Dedifferentiated amniotic fluid mesenchymal stem cell (primary cell): ENCODE results near the gene CLIC1.

ENCODE experiments used
- DNase-seq: peaks from one replicate; pipeline ENCODE4 v3.0.0-alpha.2; 2016; ENCODE audit errors: extremely low spot score

The CLIC1 gene

GRCh38 chr6:31736021-31736767 is at the start of gene CLIC1:
Gene CLIC1 (minus strand): TSS chr6:31736530. CDS start chr6:31736300, 230 bp downstream.
- DNase-seq, result peak; percentile 66

DNA sequence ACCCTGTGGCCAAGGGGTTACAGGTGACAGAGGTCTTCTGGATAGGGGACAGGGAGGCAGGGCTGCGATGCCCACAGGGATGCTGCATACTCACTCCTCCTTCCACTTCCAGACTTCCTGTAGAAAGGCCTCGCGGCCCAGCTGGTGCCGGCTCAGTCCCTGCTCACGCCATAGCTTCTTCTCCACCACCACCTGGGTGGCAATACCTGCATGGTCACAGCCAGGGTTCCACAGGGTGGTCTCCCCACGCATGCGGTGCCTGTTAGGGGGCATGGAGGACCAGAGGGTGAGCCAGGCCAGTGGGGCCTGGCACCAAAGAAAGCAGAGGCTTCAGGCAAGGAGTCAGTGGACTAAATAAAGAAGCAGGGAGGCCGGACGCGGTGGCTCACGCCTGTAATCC is 49.1 kb upstream of the CLIC1 start:
- DNase-seq, result no peak

- no peak for DNase-seq
These were observed 48.0 kb upstream of the CLIC1 start for GRCh38 chr6:31784098-31784925.

DNA sequence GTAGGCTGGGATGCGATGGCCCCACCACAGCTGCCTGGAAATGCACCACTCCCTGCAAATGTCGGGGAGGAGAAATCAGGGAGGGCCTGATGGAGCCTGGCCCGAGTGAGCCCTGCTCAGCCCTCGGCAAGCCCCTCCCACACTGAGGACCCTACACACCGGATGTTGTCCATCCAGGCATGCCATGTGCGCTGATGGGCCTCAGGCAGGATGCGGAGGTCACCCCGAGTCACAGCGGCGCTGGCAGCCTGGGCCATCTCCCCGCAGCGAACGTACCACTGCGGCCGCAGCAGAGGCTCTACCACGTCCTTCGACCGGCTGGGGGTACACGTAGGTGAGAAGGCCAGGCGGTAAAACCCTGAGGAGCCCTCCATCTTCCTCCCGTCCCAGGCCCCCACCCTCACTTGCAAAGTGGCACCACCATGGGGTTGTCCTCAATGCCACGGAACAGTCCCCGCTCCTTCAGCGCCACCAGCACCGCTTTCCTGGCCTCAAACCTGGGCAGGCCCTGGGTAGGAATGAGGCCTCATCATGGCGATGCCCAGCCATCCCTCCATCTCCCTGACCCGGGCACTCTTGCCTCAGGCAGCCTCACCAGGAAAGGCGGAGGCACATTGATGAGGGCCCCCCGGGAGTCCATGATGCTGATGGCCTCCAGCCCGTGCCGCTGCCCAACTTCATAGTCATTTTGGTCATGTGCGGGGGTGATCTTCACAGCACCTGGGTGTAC is 46.0 kb upstream of the CLIC1 start:
- DNase-seq, result no peak

DNA sequence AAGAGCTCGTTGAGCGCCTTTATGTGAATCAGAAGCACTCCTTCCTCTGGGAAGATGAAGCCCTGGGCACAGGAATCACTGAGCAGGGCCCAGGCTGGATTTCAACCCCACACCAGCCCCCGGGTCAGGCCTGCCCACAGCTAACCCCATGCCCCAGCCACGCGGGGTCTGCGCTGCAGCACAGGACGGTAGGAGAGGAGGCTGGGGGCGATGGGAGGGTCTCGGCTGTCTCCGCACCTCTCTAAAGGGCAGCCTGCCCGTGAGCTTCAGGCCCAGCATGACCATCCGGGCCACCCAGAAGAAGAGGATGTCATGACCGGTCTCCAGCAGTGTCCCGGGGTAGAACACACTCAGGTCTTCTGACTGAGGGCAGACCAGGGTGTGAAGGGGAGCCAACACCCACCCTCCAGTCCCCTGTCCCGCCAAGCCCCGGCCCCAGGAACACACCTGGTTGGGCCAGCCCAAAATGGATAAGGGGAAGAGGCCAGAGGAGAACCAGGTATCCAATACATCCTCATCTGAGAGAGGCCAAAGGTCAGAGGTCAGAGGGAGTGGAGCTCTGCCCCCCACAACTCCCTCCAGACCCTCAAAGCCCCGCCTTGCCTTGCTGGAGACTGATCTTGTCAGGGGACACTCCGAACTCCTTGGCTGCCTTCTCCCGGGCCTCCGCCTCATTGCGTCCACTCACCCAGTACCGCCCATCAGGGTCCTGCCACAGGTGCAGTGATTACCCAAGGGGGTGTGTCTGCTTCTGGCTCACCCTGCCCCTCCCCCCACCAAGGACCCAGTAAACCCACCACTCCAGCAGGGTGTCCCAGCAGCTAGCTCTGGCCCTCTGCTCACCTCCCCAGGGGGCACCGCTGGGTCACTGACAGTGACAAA is 45.2 kb upstream of the CLIC1 start:
- DNase-seq, result no peak

- DNase-seq, result no peak
These were observed 44.3 kb upstream of the CLIC1 start for GRCh38 chr6:31780507-31781243.

DNA sequence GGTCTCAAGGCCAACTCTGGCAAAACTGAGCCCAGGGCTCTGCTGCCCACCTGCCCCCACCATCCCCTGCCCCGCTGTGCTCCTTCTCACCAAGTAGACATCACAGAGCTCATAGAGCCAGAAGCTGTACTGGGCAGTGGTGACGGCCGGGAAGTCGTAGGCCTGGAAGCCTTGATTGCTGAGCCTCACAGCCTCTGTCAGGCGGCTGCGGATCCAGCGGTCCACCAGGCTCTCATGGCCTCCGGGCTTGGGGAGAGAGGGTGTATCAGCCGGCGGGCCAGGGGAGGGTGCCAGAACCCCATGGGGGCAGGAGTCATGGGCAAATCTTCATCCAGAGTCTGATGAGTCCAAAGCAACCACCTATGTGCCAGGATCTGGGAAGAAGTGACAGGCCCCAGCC is 43.6 kb upstream of the CLIC1 start:
- DNase-seq, result no peak

DNA sequence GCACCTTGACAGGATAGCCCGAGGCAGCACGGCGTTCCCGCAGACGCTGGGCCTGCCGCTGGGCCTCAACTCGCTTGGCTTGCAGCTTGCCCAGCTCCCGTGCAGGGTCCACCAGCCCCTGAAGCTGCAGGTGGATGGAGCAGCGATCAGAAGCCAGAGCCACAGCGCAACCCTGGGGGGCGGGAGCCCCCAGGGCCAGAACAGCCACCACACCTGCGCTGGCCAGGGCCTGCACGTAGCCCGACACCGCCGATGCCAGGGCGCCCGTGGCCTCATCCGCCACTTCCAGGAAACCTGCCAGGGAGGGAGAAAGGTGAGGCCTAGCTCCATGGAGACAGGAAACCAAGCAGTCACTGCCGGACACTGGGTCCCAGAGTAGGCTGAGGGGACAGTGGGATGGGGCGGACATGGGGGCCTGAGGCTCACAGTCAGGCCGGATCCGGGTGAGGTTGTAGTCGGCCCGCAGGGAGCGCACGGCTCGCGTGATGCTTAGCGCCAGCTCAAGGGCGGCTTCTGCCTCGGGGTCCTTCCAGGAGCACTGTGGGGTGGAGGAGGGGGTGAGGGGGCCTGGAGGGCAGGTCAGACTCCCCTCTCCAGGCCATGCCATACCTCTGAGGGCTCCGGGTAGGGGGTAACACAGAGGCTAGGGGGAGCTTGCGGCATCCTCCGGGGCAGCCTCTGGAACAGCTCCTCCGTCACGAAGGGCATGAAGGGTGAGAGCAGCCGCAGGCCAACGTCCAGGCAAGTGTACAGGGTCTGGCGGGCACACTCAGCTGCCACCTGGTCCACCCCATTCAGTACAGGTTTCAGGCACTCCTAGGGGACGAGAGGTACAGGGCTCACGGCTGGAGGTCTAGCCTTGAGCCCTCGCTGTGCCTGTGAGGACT is 42.9 kb upstream of the CLIC1 start:
- DNase-seq, result no peak

GRCh38 chr6:31778193-31778592 is 41.9 kb upstream of the CLIC1 start:
- DNase-seq, result no peak

DNA sequence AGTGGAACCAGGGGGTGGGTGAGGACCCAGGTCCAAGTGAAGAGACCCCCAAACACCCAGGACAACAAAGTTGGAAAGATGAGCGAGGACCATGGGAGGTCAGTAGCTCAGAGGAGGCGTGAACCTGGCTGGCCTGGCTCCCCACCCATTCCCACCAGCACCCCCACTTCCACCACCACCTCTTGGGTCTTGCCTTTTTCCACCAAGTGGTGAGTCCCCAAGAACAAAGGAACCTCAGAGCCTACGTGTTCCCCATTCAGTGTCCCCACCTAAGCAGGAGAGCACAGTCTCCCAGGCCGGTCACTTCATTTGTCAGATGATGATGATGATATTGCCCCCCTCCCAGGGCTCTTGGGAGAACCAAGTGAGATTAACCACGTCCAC is 41.3 kb upstream of the CLIC1 start:
- no peak for DNase-seq

DNA sequence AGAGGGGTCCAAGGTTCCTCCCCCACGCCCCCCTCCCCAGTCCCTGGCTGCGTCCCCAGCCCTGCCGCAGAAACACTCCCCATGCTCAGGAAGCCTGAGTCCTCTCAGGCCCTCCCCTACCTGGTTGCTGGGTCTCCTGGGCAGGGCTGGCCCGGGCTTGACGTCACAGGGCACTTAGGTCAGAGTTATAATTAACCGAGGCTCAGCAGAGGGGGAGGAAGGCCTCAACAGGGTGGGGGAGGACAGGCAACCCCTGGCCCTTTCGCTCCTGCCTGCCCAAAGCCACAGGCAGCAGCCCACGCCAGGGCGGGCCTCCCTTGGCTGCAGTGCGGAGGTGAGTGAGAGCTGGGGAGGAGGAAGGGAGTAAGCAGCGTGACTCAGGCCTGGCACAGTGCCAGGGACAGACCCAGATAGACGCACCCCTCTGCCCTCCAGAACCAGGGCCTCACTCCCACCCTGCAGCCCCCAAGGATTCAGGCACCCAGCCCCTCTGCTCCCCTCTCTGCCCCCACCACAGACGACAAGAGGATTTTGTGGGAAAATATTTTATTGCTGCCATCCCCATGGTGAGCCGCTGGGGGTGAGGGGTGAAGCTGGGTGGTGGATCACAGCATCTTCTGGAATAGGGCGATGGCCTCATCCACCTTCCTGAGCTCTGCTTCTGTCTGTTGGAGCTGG is 40.8 kb upstream of the CLIC1 start, which contains the start of gene VWA7:
TSS of gene VWA7 (minus strand) at position 340 of the 678 bp plus-strand sequence. CDS start 549 bp downstream, outside the sequence.
- peak; percentile 23 for DNase-seq

- no peak for DNase-seq
These were observed 40.2 kb upstream of the CLIC1 start for GRCh38 chr6:31776485-31776988.

GRCh38 chr6:31775633-31776484 is 39.5 kb upstream of the CLIC1 start:
- no peak for DNase-seq

DNA sequence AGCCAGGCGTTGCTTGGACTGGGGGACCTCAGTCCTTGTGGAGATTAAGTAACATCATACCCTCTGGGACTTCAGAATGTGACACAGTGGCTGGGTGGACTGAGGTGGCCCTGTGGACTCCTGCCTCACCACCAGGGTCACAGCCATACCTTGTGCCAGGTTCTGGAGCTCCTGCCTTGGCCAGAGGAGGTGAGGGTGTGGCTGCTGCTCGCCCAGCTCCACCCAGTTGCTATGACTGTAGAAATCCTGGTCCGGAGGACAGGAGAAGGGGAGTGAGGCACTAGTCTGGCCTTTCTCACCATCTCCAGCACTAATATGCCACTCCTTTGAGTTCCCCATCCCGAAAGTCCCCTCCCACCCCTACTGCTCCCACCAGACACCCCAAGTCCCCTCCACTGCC is 38.9 kb upstream of the CLIC1 start:
- no peak for DNase-seq

DNA sequence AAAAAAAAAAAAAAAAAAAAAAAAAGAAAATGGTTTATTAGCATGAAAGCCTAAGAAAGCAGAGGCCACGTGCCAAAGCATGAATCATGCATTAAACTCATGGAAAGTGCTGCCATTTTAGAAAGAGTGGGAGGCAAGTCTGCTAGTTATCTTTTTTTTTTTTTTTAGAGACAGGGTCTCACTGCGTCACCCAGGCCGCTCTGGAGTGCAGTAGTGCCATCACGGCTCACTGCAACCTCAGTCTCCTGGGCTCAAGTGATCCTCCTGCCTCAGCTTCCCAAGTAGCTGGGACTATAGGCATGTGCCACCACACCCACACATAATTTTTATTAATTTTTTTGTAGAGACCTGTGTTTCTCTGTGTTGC is 35.6 kb upstream of the CLIC1 start:
- DNase-seq, result no peak

DNA sequence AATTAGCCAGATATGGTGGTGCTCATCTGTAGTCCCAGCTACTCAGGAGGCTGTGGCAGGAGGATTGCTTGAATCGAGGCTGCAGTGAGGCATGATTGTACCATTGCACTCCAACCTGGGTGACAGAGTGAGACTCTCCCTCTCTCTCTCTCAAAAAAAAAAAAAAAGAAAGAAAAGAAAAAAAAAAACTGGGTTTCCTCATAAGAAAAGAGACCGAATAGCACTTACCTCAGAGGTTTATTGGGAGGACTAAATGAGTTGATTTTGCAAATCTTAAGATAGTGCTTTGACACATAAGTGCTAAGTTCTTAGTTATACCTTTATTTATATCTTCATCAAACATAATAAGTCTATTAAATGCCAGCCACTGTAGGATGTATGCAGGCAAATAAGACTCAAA is 34.5 kb upstream of the CLIC1 start:
- no peak for DNase-seq

DNA sequence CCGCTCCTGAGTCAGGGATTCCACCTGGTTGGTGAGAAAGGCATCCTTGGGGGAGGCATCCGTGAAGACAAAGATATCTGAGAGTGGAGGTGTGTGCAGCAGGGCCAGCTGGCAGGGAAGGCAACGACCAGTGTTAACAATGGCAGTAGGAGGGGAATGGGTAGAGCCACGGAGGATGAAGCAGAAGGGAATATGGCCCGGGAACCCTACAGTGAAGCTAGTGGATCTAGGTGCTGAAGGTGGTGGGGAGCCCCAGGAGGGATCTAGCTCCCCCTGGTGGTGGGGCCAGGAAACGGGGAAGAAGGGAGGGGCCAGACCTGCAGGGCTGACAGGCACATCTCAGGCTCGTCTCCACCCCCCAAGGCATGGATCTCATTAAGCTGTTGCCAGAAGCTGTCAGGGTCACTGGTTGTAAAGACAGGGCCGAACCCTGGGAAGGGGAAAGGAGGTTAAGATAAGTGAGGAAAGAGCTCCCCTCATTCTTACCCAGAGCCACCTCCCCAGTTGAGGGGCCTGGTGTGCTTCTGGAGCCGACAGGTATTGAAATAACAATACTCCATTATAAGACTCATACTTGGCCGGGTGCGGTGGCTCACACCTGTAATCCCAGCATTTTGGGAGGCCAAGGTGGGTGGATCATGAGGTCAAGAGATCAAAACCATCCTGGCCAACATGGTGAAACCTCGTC is 33.5 kb upstream of the CLIC1 start:
- DNase-seq, result no peak
